ENCODE data around the gene PHF14.

GRCh38 chr7:11203224-11203623 is 229.6 kb downstream of the PHF14 start:
- TF ChIP-seq POLR2AphosphoS5 (IDR thresholded peaks at IDR 0.05) (no peak), EP300 (IDR thresholded peaks at IDR 0.05) (no peak)
